ENCODE data around the gene BIN1.

The BIN1 gene

DNA sequence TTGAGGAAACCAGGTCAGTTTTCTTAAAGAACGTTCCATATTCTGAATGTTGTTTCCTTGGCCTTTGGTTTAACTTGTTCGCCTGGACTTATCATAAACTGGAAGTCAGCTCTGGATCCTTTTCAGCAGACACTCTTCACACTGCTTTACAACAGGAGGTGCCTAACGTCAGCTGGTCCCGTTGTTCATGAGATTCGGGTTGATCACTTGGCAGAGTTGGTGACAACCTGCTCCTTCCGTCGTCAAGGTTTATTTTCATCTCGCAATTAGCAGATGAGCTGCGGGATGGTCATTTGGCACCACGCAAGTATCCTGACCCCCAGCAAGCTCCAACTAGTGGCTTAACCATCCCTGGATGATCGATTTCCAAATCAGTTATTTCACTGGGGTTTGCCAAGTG lies 23.0 kb upstream of the BIN1 start:
- Histone ChIP-seq H3K36me3 (replicated peaks; ENCODE audit: insufficient read depth, low read length) (no peaks in the 10 kb centered on the region), H3F3A (ENCODE audit: insufficient read depth, low read length) (peaks cover 15% of the 10 kb centered on the region), H3K4me3 (ENCODE audit: low read length) (no peak overlapping the region), H3K27ac (ENCODE audit: low read length) (no peak overlapping the region), H3K4me2 (ENCODE audit: low read depth, low read length) (no peak overlapping the region), H3K27me3 (replicated peaks; ENCODE audit: insufficient read depth, low read length) (no peaks in the 10 kb centered on the region), H3K79me2 (ENCODE audit: low read length) (no peaks in the 10 kb centered on the region), H4K20me1 (ENCODE audit: insufficient read depth, low read length) (no peaks in the 10 kb centered on the region), H3K4me1 (ENCODE audit: low read length) (0 out of 2 replicates have a peak, but pooled peaks cover 5% of the 10 kb centered on the region), H3K9ac (ENCODE audit: low read length) (no peak overlapping the region), H3K9me3 (replicated peaks; ENCODE audit: insufficient read depth, low read length) (no peaks in the 10 kb centered on the region), H3K9me2 (replicated peaks; ENCODE audit: insufficient read depth, low read length) (no peaks in the 10 kb centered on the region), H2AFZ (ENCODE audit: low read length) (no peak overlapping the region)
- no peak for DNase-seq
- TF ChIP-seq, protein P1, sequence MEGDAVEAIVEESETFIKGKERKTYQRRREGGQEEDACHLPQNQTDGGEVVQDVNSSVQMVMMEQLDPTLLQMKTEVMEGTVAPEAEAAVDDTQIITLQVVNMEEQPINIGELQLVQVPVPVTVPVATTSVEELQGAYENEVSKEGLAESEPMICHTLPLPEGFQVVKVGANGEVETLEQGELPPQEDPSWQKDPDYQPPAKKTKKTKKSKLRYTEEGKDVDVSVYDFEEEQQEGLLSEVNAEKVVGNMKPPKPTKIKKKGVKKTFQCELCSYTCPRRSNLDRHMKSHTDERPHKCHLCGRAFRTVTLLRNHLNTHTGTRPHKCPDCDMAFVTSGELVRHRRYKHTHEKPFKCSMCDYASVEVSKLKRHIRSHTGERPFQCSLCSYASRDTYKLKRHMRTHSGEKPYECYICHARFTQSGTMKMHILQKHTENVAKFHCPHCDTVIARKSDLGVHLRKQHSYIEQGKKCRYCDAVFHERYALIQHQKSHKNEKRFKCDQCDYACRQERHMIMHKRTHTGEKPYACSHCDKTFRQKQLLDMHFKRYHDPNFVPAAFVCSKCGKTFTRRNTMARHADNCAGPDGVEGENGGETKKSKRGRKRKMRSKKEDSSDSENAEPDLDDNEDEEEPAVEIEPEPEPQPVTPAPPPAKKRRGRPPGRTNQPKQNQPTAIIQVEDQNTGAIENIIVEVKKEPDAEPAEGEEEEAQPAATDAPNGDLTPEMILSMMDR (IDR thresholded peaks at IDR 0.05; ENCODE audit: low read length) = no peak
- TF ChIP-seq EZH2 (optimal IDR thresholded peaks at IDR 0.05; ENCODE audit: low read depth, low read length) (no peak), EZH2phosphoT487 (IDR thresholded peaks at IDR 0.05; ENCODE audit: low read length) (no peak)

DNA sequence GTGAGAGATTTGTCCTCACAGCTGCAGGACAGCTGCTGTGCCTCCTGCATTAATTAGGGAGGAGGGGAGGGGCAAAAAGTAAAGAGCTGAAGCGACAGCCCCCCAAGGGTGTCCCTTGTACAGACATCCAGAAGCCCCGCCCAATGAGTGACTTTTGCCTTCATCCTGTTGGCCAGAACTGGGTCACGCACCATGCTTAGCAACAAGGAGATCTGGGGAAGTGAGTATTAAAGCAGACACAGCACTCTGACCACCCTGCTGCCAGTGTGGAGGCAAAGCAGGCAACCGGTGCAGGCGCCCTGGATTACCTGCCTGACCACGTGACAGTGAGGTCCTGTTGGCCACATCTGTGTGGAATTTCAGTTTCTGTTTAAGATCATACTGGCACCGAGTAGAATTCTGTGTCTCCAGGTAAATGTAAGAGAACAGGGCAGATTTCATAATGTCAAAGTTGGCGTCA lies 21.5 kb upstream of the BIN1 start:
- H3K4me2 ChIP-seq (ENCODE audit: low read depth, low read length) = peak overlapping the region; percentile 96
- H3K79me2 ChIP-seq (ENCODE audit: low read length) = no peaks in the 10 kb centered on the region
- H3F3A ChIP-seq (ENCODE audit: insufficient read depth, low read length) = peaks cover 15% of the 10 kb centered on the region

DNA sequence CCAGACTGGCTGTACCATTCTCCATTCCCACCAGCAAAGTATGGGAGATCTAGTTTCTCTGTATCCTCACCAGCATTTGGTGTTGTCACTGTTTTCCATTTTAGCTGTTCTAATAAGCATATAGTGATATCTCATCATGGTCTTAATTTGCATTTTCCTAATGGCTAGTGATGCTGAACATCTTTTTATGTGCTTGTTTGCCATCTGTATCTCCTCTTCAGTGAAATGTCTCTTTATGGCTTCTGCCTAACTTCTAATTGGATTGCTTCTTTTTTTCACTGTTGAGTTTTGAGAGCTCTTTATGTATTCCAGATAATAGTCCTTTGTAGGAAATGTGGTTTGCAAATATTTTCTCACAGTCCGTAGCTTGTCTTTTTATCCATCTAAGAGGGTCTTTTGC lies 18.9 kb upstream of the BIN1 start:
- Histone ChIP-seq H2AFZ (ENCODE audit: low read length) (no peak overlapping the region), H3K4me2 (ENCODE audit: low read depth, low read length) (no peak overlapping the region), H4K20me1 (ENCODE audit: insufficient read depth, low read length) (no peaks in the 10 kb centered on the region), H3K27ac (ENCODE audit: low read length) (no peak overlapping the region), H3K4me1 (ENCODE audit: low read length) (0 out of 2 replicates have a peak, but pooled peaks cover 5% of the 10 kb centered on the region), H3K9me2 (replicated peaks; ENCODE audit: insufficient read depth, low read length) (no peaks in the 10 kb centered on the region), H3K27me3 (replicated peaks; ENCODE audit: insufficient read depth, low read length) (no peaks in the 10 kb centered on the region), H3K36me3 (replicated peaks; ENCODE audit: insufficient read depth, low read length) (no peaks in the 10 kb centered on the region), H3K9me3 (replicated peaks; ENCODE audit: insufficient read depth, low read length) (no peaks in the 10 kb centered on the region), H3K9ac (ENCODE audit: low read length) (no peak overlapping the region), H3F3A (ENCODE audit: insufficient read depth, low read length) (peaks cover 15% of the 10 kb centered on the region), H3K4me3 (ENCODE audit: low read length) (no peak overlapping the region), H3K79me2 (ENCODE audit: low read length) (no peaks in the 10 kb centered on the region)
- DNase-seq = no peak
- TF ChIP-seq, protein P1 (IDR thresholded peaks at IDR 0.05; ENCODE audit: low read length) = no peak
- TF ChIP-seq EZH2 (optimal IDR thresholded peaks at IDR 0.05; ENCODE audit: low read depth, low read length) (no peak), EZH2phosphoT487 (IDR thresholded peaks at IDR 0.05; ENCODE audit: low read length) (no peak)

More for the DNA sequence above, 21.5 kb upstream of the BIN1 start:
- 0 out of 2 replicates have a peak, but pooled peaks cover 5% of the 10 kb centered on the region for H3K4me1 ChIP-seq (ENCODE audit: low read length)
- H2AFZ ChIP-seq (ENCODE audit: low read length) = peak overlapping the region; percentile 84
- TF ChIP-seq, protein P1 (IDR thresholded peaks at IDR 0.05; ENCODE audit: low read length) = 0 out of 2 replicates have a peak, but pooled peaks have one; percentile 11
- no peak for TF ChIP-seq EZH2phosphoT487 (IDR thresholded peaks at IDR 0.05; ENCODE audit: low read length)
- no peaks in the 10 kb centered on the region for H3K9me3 ChIP-seq (replicated peaks; ENCODE audit: insufficient read depth, low read length)
- H3K27ac ChIP-seq (ENCODE audit: low read length) = peak overlapping the region; percentile 60; the same call in 1 of the 2 replicates
- peak; percentile 96 for DNase-seq
- H3K36me3 ChIP-seq (replicated peaks; ENCODE audit: insufficient read depth, low read length) = no peaks in the 10 kb centered on the region
- no peaks in the 10 kb centered on the region for H4K20me1 ChIP-seq (ENCODE audit: insufficient read depth, low read length)
- no peaks in the 10 kb centered on the region for H3K9me2 ChIP-seq (replicated peaks; ENCODE audit: insufficient read depth, low read length)
- peak overlapping the region; percentile 74 for H3K9ac ChIP-seq (ENCODE audit: low read length)
- peak overlapping the region; percentile 72 for H3K4me3 ChIP-seq (ENCODE audit: low read length)
- no peaks in the 10 kb centered on the region for H3K27me3 ChIP-seq (replicated peaks; ENCODE audit: insufficient read depth, low read length)
